ENCODE measurements around the gene MBD2. TPM values are rescaled to one million over a fixed set of nuclear protein-coding genes. Genes with fewer than 3 reads are reported as not detected.
"Not testable (repeated sequence)": the region's sequence is repeated elsewhere in the genome, so short reads cannot be mapped to it uniquely, and the experiment has no call there.

The MBD2 gene
- total and polyA plus RNA-seq, 2 donors from 2014 or later, result 79.1 to 123 TPM

DNA sequence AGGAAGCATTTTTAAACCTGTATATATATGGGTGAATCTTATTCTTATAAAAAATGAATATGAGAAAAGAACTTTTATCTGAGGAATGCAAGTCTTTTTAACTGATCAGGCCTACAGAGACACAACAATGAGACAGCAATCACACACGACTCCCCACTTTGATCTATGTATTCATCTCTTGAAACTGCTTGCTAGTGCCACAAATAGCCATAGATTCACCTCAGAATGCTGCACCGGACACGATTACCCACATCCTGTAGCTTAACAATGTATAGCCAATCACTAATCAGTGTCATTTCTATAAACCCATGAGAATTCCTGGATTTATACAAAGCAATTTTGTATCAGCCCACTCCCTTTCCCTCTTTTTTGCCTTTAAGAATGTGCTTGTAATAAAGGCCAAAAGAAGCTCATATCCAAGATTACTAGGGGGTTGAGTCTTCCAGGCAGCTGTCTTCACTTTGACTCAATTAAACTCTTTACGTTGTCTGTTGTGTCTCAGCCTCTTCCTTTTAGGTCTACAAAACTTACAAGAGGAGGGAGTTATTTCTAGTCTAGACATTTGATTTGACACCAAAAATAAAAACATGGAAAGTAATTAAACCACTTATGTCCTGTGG is 94.9 kb downstream of the MBD2 start:
- FAIRE-seq (no peak), DNase-seq (no peak)
- Histone ChIP-seq H3K4me1 (ENCODE audit: control insufficient read depth in 2 of 3, insufficient read depth in 2 of 3, low read depth in 1 of 3, low read length in 3 of 3) (no peaks in the 10 kb centered on the region), H3K27me3 (ENCODE audit: control insufficient read depth, insufficient read depth, low read length) (no peaks in the 10 kb centered on the region), H3K9me3 (ENCODE audit: control insufficient read depth in 2 of 3, insufficient read depth in 1 of 3, low read length in 3 of 3) (no peaks in the 10 kb centered on the region), H3K4me3 (ENCODE audit: low read length in 3 of 3) (no peak overlapping the region), H3K27ac (ENCODE audit: low read depth in 2 of 2, low read length in 2 of 2) (no peak overlapping the region), H3K36me3 (ENCODE audit: control insufficient read depth in 2 of 3, insufficient read depth in 3 of 3, low read length in 3 of 3) (no peaks in the 10 kb centered on the region), H3K9ac (ENCODE audit: low read length in 3 of 3) (no peak overlapping the region)
- intact Hi-C loops (cut with DNase I), result no loop called here
- TF ChIP-seq, protein P1, sequence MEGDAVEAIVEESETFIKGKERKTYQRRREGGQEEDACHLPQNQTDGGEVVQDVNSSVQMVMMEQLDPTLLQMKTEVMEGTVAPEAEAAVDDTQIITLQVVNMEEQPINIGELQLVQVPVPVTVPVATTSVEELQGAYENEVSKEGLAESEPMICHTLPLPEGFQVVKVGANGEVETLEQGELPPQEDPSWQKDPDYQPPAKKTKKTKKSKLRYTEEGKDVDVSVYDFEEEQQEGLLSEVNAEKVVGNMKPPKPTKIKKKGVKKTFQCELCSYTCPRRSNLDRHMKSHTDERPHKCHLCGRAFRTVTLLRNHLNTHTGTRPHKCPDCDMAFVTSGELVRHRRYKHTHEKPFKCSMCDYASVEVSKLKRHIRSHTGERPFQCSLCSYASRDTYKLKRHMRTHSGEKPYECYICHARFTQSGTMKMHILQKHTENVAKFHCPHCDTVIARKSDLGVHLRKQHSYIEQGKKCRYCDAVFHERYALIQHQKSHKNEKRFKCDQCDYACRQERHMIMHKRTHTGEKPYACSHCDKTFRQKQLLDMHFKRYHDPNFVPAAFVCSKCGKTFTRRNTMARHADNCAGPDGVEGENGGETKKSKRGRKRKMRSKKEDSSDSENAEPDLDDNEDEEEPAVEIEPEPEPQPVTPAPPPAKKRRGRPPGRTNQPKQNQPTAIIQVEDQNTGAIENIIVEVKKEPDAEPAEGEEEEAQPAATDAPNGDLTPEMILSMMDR (IDR thresholded peaks at IDR 0.05; ENCODE audit: borderline replicate concordance, extremely low read depth, insufficient read depth), result no peak

DNA sequence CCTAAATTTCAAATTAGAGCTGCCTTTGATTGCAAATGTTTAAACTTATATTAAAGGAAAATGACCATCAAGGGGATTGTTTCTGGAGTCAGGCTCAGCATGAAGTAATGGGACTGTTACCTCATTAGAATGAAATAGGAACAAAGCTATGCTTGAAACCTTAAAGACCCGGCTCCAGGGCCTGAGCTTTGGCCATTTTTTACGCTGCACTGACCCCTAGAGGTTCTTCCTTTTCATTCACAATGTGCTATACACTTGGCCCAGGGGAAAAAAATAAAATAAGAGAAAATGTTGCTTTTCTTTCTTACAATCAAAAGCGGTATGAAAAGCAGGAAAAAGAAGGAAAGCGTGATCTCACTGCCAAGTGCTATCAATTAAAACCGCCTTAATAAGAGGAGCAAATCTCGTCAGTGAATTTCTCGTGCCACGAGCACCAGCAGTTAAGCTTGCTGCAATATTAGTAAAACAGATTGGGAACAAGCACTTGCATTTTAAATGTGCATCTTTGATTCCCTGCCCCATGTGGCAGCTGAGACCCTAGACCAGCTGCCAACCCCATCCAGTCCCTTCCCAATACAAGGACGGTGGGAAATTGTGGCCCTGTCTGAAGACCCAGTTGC is 96.6 kb downstream of the MBD2 start:
- Histone ChIP-seq H3K9me3 (ENCODE audit: control insufficient read depth in 2 of 3, insufficient read depth in 1 of 3, low read length in 3 of 3) (no peaks in the 10 kb centered on the region), H3K4me3 (ENCODE audit: low read length in 3 of 3) (no peak overlapping the region), H3K36me3 (ENCODE audit: control insufficient read depth in 2 of 3, insufficient read depth in 3 of 3, low read length in 3 of 3) (no peaks in the 10 kb centered on the region), H3K27ac (ENCODE audit: low read depth in 2 of 2, low read length in 2 of 2) (no peak overlapping the region), H3K27me3 (ENCODE audit: control insufficient read depth, insufficient read depth, low read length) (no peaks in the 10 kb centered on the region), H3K4me1 (ENCODE audit: control insufficient read depth in 2 of 3, insufficient read depth in 2 of 3, low read depth in 1 of 3, low read length in 3 of 3) (no peaks in the 10 kb centered on the region), H3K9ac (ENCODE audit: low read length in 3 of 3) (no peak overlapping the region)
- peak in 4 of 5 donors; percentile 53 to 86 (median 68) for DNase-seq
- intact Hi-C loops (cut with DNase I), result no loop called here
- FAIRE-seq, result no peak
- TF ChIP-seq, protein P1 (IDR thresholded peaks at IDR 0.05; ENCODE audit: borderline replicate concordance, extremely low read depth, insufficient read depth), result peak; percentile 59

DNA sequence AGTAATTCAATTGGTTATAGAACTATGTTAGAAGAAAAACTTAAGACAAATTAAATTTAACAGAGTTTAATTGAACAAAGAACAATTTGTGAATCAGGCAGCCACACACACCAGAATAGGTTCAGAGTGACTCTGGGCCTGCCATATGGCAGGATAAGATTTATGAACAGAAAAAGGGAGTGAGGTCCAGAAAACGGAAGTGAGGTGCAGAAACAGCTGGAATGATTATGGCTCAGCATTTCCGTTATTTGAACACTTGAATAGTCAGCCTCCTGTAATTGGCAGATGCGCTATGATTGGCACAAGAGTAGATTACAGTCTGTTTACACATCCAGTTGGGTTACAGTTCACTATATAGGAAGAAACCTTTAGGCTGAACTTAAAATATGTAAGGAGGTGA is 99.0 kb downstream of the MBD2 start:
- H3K9me3 ChIP-seq (ENCODE audit: control insufficient read depth in 2 of 3, insufficient read depth in 1 of 3, low read length in 3 of 3), result no peaks in the 10 kb centered on the region
- no peaks in the 10 kb centered on the region for H3K36me3 ChIP-seq (ENCODE audit: control insufficient read depth in 2 of 3, insufficient read depth in 3 of 3, low read length in 3 of 3)
- H3K4me3 ChIP-seq (ENCODE audit: low read length in 3 of 3), result no peak overlapping the region
- TF ChIP-seq, protein P1 (IDR thresholded peaks at IDR 0.05; ENCODE audit: borderline replicate concordance, extremely low read depth, insufficient read depth), result no peak
- H3K27ac ChIP-seq (ENCODE audit: low read depth in 2 of 2, low read length in 2 of 2), result no peak overlapping the region
- H3K9ac ChIP-seq (ENCODE audit: low read length in 3 of 3), result no peak overlapping the region
- peak in 1 of 5 donors; percentile 25 for DNase-seq
- no peaks in the 10 kb centered on the region for H3K27me3 ChIP-seq (ENCODE audit: control insufficient read depth, insufficient read depth, low read length)
- intact Hi-C loops (cut with DNase I), result no loop called here
- H3K4me1 ChIP-seq (ENCODE audit: control insufficient read depth in 2 of 3, insufficient read depth in 2 of 3, low read depth in 1 of 3, low read length in 3 of 3), result no peaks in the 10 kb centered on the region
- FAIRE-seq, result no peak

DNA sequence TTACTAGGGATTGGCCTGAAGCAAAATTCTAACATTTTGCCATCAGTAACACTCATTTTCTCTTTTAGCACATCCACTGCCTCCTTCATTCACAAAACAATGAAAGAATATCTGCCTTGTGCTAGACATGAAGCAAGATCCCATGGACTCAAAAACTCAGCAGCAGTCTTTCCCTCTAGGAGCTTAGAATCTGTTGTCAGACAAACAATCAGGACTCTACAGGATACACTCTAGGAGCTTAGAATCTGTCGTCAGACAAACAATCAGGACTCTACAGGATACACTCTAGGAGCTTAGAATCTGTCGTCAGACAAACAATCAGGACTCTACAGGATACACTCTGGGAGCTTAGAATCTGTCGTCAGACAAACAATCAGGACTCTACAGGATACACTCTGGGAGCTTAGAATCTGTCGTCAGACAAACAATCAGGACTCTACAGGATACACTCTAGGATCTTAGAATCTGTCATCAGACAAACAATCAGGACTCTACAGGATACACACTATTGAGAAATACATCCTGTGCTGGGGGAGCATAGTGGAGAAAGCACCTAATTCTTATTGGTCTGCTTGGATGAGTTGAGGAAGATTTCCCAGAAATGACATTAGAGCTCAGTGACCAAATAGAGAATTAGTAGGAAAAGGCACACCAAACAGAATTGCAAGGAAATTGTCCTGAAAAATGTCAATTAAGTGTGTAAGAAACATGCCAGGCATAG is 100.6 kb downstream of the MBD2 start:
- H3K4me3 ChIP-seq (ENCODE audit: low read length in 3 of 3); intact Hi-C loops (cut with DNase I); H3K36me3 ChIP-seq (ENCODE audit: control insufficient read depth in 2 of 3, insufficient read depth in 3 of 3, low read length in 3 of 3); H3K4me1 ChIP-seq (ENCODE audit: control insufficient read depth in 2 of 3, insufficient read depth in 2 of 3, low read depth in 1 of 3, low read length in 3 of 3); H3K27me3 ChIP-seq (ENCODE audit: control insufficient read depth, insufficient read depth, low read length); H3K9ac ChIP-seq (ENCODE audit: low read length in 3 of 3); DNase-seq; H3K27ac ChIP-seq (ENCODE audit: low read depth in 2 of 2, low read length in 2 of 2); H3K9me3 ChIP-seq (ENCODE audit: control insufficient read depth in 2 of 3, insufficient read depth in 1 of 3, low read length in 3 of 3); FAIRE-seq: not testable (repeated sequence)
